GM18526 (cell line): ENCODE results near the gene PNPLA3.

ENCODE experiments used
- POLR2A ChIP-seq: IDR thresholded peaks from 3 replicates; pipeline ENCODE4 v1.6.1; 2011; ENCODE audit not compliant: insufficient read length; ENCODE audit errors: extremely low read depth

Gene PNPLA3

GRCh38 chr22:43923631-43924464 lies at the start of gene PNPLA3:
TSS of gene PNPLA3 (plus strand) at chr22:43923805. CDS start at chr22:43923912, 107 bp downstream.
- TF ChIP-seq POLR2A: peak; percentile 15

- no peak for TF ChIP-seq POLR2A
Observed at GRCh38 chr22:43876866-43877509, 46.6 kb upstream of the PNPLA3 start.

GRCh38 chr22:43878079-43878795 lies 45.4 kb upstream of the PNPLA3 start:
- no peak for TF ChIP-seq POLR2A

- no peak for TF ChIP-seq POLR2A
Observed at GRCh38 chr22:43878831-43879550, 44.6 kb upstream of the PNPLA3 start.

GRCh38 chr22:43879901-43880540 lies 43.6 kb upstream of the PNPLA3 start:
- no peak for TF ChIP-seq POLR2A

GRCh38 chr22:43880541-43880991 lies 43.0 kb upstream of the PNPLA3 start:
- TF ChIP-seq POLR2A: no peak

GRCh38 chr22:43881091-43882061 lies 42.2 kb upstream of the PNPLA3 start:
- TF ChIP-seq POLR2A: no peak

GRCh38 chr22:43882122-43882767 lies 41.4 kb upstream of the PNPLA3 start:
- no peak for TF ChIP-seq POLR2A

GRCh38 chr22:43883012-43883661 lies 40.5 kb upstream of the PNPLA3 start:
- no peak for TF ChIP-seq POLR2A

GRCh38 chr22:43883719-43884415 lies 39.7 kb upstream of the PNPLA3 start:
- no peak for TF ChIP-seq POLR2A

GRCh38 chr22:43884600-43885318 lies 38.8 kb upstream of the PNPLA3 start:
- TF ChIP-seq POLR2A: no peak
